ENCODE data around the gene POLRMT. TPM values are rescaled to one million over a fixed set of nuclear protein-coding genes. Genes with fewer than 3 reads are reported as not detected.
A peak's percentile ranks its signal among the peaks of the same experiment; 100 is the strongest.
"Not testable (repeated sequence)": the region's sequence is repeated elsewhere in the genome, so short reads cannot be mapped to it uniquely, and the experiment has no call there.

Gene POLRMT
- total RNA-seq, 4 donors from 2014 or later: 23.2 to 39.7 (median 33.1) TPM

DNA sequence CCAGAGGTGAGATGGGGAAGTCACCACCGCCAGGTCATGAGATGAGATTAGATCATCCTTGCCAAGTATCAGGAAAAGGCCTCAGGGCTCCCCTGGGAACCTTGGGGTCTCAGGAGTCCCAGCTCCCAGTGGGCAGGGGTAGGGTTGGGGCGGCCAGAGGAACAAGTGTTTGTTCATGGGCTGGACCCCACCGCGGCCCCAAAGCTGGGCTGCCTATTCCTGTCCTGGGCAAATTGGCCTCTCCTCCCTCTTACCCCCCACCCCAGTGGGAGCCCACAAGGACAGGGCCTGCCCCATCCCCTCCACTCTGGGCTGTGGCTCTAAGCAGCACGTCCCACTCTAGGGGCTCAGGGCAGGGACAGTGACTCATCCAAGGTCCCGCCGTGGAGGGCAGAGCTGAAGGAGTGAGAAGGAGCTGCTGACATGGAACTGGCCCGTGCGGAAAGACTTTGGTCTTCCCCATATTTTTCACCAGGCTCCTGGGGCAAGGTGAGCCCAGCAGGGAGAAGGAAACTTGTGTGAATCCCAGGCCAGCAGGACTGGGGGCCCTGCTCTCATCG, 47.7 kb downstream of the POLRMT start:
- TF ChIP-seq CTCF (IDR thresholded peaks at IDR 0.05) (no peak), POLR2A (IDR thresholded peaks at IDR 0.05) (no peak)
- Histone ChIP-seq H3K4me1 (peaks cover 0 to 14% of the 10 kb centered on the region in 2 donors), H3K9me3 (no peaks in the 10 kb centered on the region), H3K27ac (no peak overlapping the region), H3K27me3 (peaks cover 9% of the 10 kb centered on the region), H3K4me3 (replicated peaks in 1 of 3) (no peak overlapping the region), H3K36me3 (peaks cover 25% of the 10 kb centered on the region in 2 donors)
- intact Hi-C loops (cut with DNase I): no loop called here
- DNase-seq: no peak
- WGBS, 2 donors: 57 to 63% methylated on average over 7 to 10 of the region's 10 CpGs

GRCh38 chr19:585146-585545, 48.2 kb downstream of the POLRMT start:
- H3K4me3 ChIP-seq (replicated peaks in 1 of 3); DNase-seq; intact Hi-C loops (cut with DNase I); H3K9me3 ChIP-seq; H3K27me3 ChIP-seq; H3K27ac ChIP-seq: not testable (repeated sequence)
- peaks cover 0 to 11% of the 10 kb centered on the region in 2 donors for H3K4me1 ChIP-seq
- peaks cover 29% of the 10 kb centered on the region in 2 donors for H3K36me3 ChIP-seq
- 86 to 87% methylated on average over 28 to 33 of the region's 34 CpGs for whole genome bisulfite sequencing, 2 donors

- no peak overlapping the region for H3K4me3 ChIP-seq (replicated peaks in 1 of 3)
- no peaks in the 10 kb centered on the region for H3K9me3 ChIP-seq
- peaks cover 29 to 30% of the 10 kb centered on the region in 2 donors for H3K36me3 ChIP-seq
- no peak overlapping the region for H3K27ac ChIP-seq
- DNase-seq: peak in 1 of 2 donors; percentile 14
- intact Hi-C loops (cut with DNase I): no loop called here
- 49 to 61% methylated on average over 17 of the region's 38 CpGs for WGBS, 2 donors
- TF ChIP-seq CTCF (IDR thresholded peaks at IDR 0.05) (peak; percentile 32 to 68 (median 44)), POLR2A (IDR thresholded peaks at IDR 0.05) (no peak)
- H3K27me3 ChIP-seq: peaks cover 9% of the 10 kb centered on the region
- peaks cover 0 to 10% of the 10 kb centered on the region in 2 donors for H3K4me1 ChIP-seq
Measured at GRCh38 chr19:584240-585001, 48.9 kb downstream of the POLRMT start.

DNA sequence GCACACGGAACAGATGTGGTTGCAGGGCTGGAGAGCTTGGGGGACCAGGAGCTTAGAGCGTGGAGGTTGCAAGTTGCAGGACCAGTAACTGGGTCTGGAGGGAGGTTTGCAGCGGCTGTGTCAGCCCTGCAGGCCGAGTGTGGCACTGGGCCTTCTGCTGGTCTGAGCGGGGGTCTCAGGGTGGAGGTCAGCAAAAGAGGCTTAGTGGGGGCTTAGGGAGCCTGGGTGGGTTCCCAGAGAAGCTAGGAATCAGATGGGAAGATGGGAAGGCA, 49.4 kb downstream of the POLRMT start:
- Histone ChIP-seq H3K27ac (no peak overlapping the region), H3K36me3 (peaks cover 29 to 30% of the 10 kb centered on the region in 2 donors), H3K27me3 (peaks cover 9% of the 10 kb centered on the region), H3K9me3 (no peaks in the 10 kb centered on the region), H3K4me3 (replicated peaks in 1 of 3) (no peak overlapping the region), H3K4me1 (peaks cover 0 to 8% of the 10 kb centered on the region in 2 donors)
- intact Hi-C loops (cut with DNase I): no loop called here
- no peak for DNase-seq
- TF ChIP-seq CTCF (IDR thresholded peaks at IDR 0.05) (no peak), POLR2A (IDR thresholded peaks at IDR 0.05) (no peak)
- WGBS, 2 donors: 74 to 100% methylated on average over 2 to 5 of the region's 5 CpGs

GRCh38 chr19:583198-583967, 50.0 kb downstream of the POLRMT start:
- TF ChIP-seq POLR2A (IDR thresholded peaks at IDR 0.05) (no peak), CTCF (IDR thresholded peaks at IDR 0.05) (no peak)
- intact Hi-C loops (cut with DNase I): no loop called here
- H3K27me3 ChIP-seq: peaks cover 6% of the 10 kb centered on the region
- no peaks in the 10 kb centered on the region for H3K9me3 ChIP-seq
- WGBS, 2 donors: 86 to 93% methylated on average over 9 to 22 of the region's 27 CpGs
- H3K4me1 ChIP-seq: peaks cover 0 to 5% of the 10 kb centered on the region in 2 donors
- H3K4me3 ChIP-seq (replicated peaks in 1 of 3): no peak overlapping the region
- DNase-seq: no peak
- peaks cover 29 to 30% of the 10 kb centered on the region in 2 donors for H3K36me3 ChIP-seq
- H3K27ac ChIP-seq: no peak overlapping the region
